Adrenal gland (tissue), 12 donors: ENCODE data around the gene ZCCHC8. TPM values are rescaled to one million over a fixed set of nuclear protein-coding genes. Genes with fewer than 3 reads are reported as not detected.

Source experiments
- DNase-seq, 7 donors: peaks; one replicate each; pipeline ENCODE4 v3.0.0-alpha.2; 2019 to 2020
- H3K27ac ChIP-seq, 5 donors: fragments of 200-600 bp; sonication (generic) in 4 of 5; 1 replicate in 3 of 5; 2 replicates in 2 of 5; pipeline versions ENCODE4 v1.5.1 to v1.8.0; 2016 to 2020; ENCODE audit warnings: mild to moderate bottlenecking in 1 of 5
- H3K27me3 ChIP-seq: fragments of 200-600 bp; 2 replicates; pipeline ENCODE4 v1.8.0; 2021
- H3K36me3 ChIP-seq, 2 donors: fragments of 200-600 bp; replicated peaks in 1 of 2; 1 replicate in 1 of 2; 2 replicates in 1 of 2; pipeline versions ENCODE4 v1.5.1 to v1.8.0; 2018 to 2022
- H3K4me1 ChIP-seq, 2 donors: fragments of 200-600 bp; replicated peaks in 1 of 2; 1 replicate in 1 of 2; 2 replicates in 1 of 2; pipeline versions ENCODE4 v1.5.1 to v1.8.0; 2018 to 2021
- H3K4me3 ChIP-seq, 4 donors: fragments of 200-600 bp; sonication (generic) in 3 of 4; one replicate each; pipeline ENCODE4 v1.5.1; 2016 to 2018
- H3K9me3 ChIP-seq, 3 donors: fragments of 200-600 bp; sonication (generic) in 1 of 3; replicated peaks in 1 of 3; 1 replicate in 2 of 3; 2 replicates in 1 of 3; pipeline versions ENCODE4 v1.5.1 to v1.8.0; 2016 to 2021
- CTCF ChIP-seq, 6 experiments: fragments of 450-650 bp in 4 of 6; fragments of 200-600 bp in 2 of 6; sonication (generic) in 1 of 6; IDR thresholded peaks; 1 replicate in 5 of 6; 2 replicates in 1 of 6; pipeline versions ENCODE4 v1.5.1 to v1.8.0; 2016 to 2021; ENCODE audit warnings: antibody characterized with exemption in 6 of 6, mild to moderate bottlenecking in 2 of 6, moderate library complexity in 1 of 6
- POLR2A ChIP-seq, 2 donors: fragments of 450-650 bp; IDR thresholded peaks; one replicate each; pipeline ENCODE4 v1.6.1; 2017; ENCODE audit warnings: antibody characterized with exemption in 2 of 2, mild to moderate bottlenecking in 2 of 2, moderate library complexity in 1 of 2
- WGBS, 4 donors: extraction: QIAGEN DNeasy Blood & Tissue Kit in 2 of 4; methylation state at CpG; one replicate each; pipeline versions ENCODE4 v1.1.5 to v1.1.7; 2013 to 2017; 5-methylcytosine and 5-hydroxymethylcytosine counted together
- intact Hi-C, 2 donors: fragments of 100-400 bp; cut with DNase I; formaldehyde crosslinking; loops; one replicate each; pipeline versions ENCODE4 v1.14.1 to v1.15.0; 2022 to 2023
- polyA plus RNA-seq, 3 donors: library from polyadenylated mRNA; stranded (reverse); fragments of 200-250 nt in 2 of 3; fragments of 350-450 nt in 1 of 3; fragmentation: Illumina TruSeq in 1 of 3; extraction: RNeasy Lipid Tissue Mini Kit (QIAGEN cat#74804) in 1 of 3; gene quantifications; one replicate each; pipeline ENCODE4 v1.2.3, GENCODE V29; 2013 to 2014
- total RNA-seq, 9 donors: library from RNA; depleted of rRNA in 4 of 9; stranded (reverse); fragments of >200 nt in 4 of 9; fragments of 120-200 nt in 1 of 9; fragmentation: NEBNext Ultra II Directional in 1 of 9; extraction: Animal tissue kit (Norgen Biotek cat#: 25700) in 1 of 9; gene quantifications; one replicate each; pipeline versions ENCODE4 v1.1.0 to v1.2.4, GENCODE V29; 2013 to 2023
- donor health status: healthy with polysubstance abuse.
- donor health status: Bipolar disorder and iron deficiency.
- donor health status: DM: yes; HTN: yes; CAD: no.
- donor health status: DM: no; HTN: no; CAD: no.
- donor health status: DM: no; HTN: no; CAD: no.
- donor health status: DM: yes; HTN: yes; CAD: no.

Gene ZCCHC8
- total and polyA plus RNA-seq, 12 donors = 10.7 to 55.3 (median 19.3) TPM

- WGBS, 4 donors = 15 to 19% (median 15%) methylated on average over 8 of the region's 8 CpGs
- Histone ChIP-seq H3K27me3 (no peaks in the 10 kb centered on the region), H3K36me3 (peaks cover 0 to 33% of the 10 kb centered on the region in 2 donors), H3K9me3 (no peaks in the 10 kb centered on the region), H3K27ac (peak overlapping the region; percentile 42 to 99 (median 50)), H3K4me3 (peak overlapping the region in 1 of 4 donors; percentile 91), H3K4me1 (peaks cover 42 to 52% of the 10 kb centered on the region in 2 donors)
- no peak for DNase-seq
- intact Hi-C loops = no loop called here
- TF ChIP-seq POLR2A (IDR thresholded peaks at IDR 0.05) (no peak), CTCF (IDR thresholded peaks at IDR 0.05) (no peak)
These were observed 23.4 kb upstream of the ZCCHC8 start for GRCh38 chr12:122523846-122524718.

DNA sequence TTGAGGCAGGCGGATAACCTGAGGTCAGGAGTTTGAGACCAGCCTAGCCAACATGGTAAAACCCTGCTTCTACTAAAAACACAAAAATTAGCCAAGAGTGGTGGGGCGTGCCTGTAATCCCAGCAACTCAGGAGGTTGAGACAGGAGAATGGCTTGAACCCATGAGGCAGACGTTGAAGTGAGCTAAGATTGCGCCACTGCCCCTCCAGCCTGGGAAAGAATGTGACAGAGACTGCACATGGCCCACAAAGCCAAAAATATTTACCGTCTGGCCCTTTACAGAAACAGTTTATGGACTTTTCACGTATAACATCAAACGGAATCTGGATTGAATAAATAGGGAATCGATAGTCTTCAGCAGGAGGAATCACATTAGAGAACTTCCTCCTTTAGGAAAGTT is 22.5 kb upstream of the ZCCHC8 start:
- TF ChIP-seq POLR2A (IDR thresholded peaks at IDR 0.05) = no peak
- 35 to 46% (median 41%) methylated on average over 8 of the region's 8 CpGs for WGBS, 4 donors

GRCh38 chr12:122520676-122521075 is 19.9 kb upstream of the ZCCHC8 start:
- Histone ChIP-seq H3K4me1 (peaks cover 36 to 50% of the 10 kb centered on the region in 2 donors), H3K9me3 (no peaks in the 10 kb centered on the region), H3K36me3 (peaks cover 0 to 65% of the 10 kb centered on the region in 2 donors), H3K4me3 (no peak overlapping the region), H3K27ac (no peak overlapping the region), H3K27me3 (no peaks in the 10 kb centered on the region)
- intact Hi-C loops = no loop called here
- no peak for DNase-seq
- WGBS, 4 donors = 77 to 88% (median 85%) methylated on average over 4 of the region's 4 CpGs
- no peak for TF ChIP-seq POLR2A (IDR thresholded peaks at IDR 0.05)
- no peak for TF ChIP-seq CTCF (IDR thresholded peaks at IDR 0.05)

More for the DNA sequence above, 22.5 kb upstream of the ZCCHC8 start:
- Histone ChIP-seq H3K27ac (peak overlapping the region; percentile 24 to 99 (median 45)), H3K36me3 (peaks cover 0 to 41% of the 10 kb centered on the region in 2 donors), H3K4me1 (peaks cover 42 to 52% of the 10 kb centered on the region in 2 donors), H3K9me3 (no peaks in the 10 kb centered on the region), H3K27me3 (no peaks in the 10 kb centered on the region), H3K4me3 (peak overlapping the region in 1 of 4 donors; percentile 91)
- DNase-seq = peak in 3 of 7 donors; percentile 41 to 60 (median 45)
- intact Hi-C loops = no loop called here

DNA sequence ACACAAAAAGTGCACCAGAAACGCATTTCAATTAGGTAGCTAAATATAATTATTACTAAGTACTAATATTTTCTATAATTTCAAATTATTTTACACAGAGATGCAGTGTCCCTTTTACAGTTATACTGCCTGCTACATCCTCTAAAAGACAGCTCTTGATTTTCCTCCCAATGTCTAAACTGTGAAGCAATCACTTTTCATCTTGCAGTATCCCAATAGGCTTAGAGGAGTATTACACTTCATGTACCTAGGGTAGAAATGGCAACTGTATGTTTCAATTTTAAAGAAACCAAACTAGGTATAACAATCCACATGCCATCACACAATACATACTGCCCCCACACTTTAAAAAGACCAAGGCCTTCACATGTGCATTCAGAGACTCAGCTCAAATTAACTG is 18.7 kb upstream of the ZCCHC8 start:
- H3K27ac ChIP-seq = no peak overlapping the region
- H3K4me3 ChIP-seq = no peak overlapping the region
- 78 to 97% (median 83%) methylated on average over 1 of the region's 1 CpG for WGBS, 4 donors
- H3K4me1 ChIP-seq = peaks cover 27 to 45% of the 10 kb centered on the region in 2 donors
- no peak for DNase-seq
- intact Hi-C loops = no loop called here
- peaks cover 0 to 78% of the 10 kb centered on the region in 2 donors for H3K36me3 ChIP-seq
- TF ChIP-seq CTCF (IDR thresholded peaks at IDR 0.05) (no peak), POLR2A (IDR thresholded peaks at IDR 0.05) (no peak)
- no peaks in the 10 kb centered on the region for H3K9me3 ChIP-seq
- H3K27me3 ChIP-seq = no peaks in the 10 kb centered on the region
